ENCODE measurements around the gene POLG2. TPM values are rescaled to one million over a fixed set of nuclear protein-coding genes. Genes with fewer than 3 reads are reported as not detected.

The POLG2 gene
- total and polyA plus RNA-seq, 2 of the 8 experiments (the other 6 are each of a cell fraction or from before 2014, with no cell fraction given), result 9.7 to 34.3 TPM

DNA sequence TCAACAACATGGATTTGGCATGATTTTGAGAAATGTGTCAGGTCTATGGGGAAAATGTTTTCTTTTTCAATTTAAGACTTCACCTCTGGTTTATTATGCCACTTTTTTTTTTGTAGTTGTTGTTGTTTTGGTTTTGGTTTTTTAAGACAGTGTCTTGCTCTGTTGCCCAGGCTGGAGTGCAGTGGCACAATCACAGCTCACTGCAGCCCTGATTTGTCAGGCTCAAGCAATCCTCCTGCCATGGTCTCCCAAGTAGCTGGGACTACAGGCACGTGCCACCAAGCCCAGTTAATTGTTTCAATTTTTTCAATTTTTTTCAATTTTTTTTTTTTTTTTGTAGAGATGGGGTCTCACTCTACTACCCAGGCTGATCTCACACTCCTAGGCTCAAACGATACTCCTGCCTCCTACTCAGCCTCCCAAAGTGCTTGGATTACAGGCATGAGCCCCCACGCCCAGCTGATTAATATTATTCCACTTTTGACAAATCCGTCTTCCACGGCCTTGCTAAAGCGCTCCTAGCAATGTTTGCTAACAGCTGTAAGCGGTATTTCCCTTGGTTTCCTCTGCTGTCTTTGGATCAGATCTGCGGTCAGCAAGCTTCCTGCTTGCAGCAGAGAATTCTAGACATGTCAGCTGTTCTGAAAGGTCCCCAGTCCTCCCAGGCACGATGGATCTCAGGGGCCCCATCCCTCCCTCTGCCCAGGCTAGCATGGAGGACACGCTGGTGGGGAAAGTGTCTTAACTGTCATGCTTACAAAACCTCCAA is 54.9 kb downstream of the POLG2 start:
- Histone ChIP-seq H3K36me3 (ENCODE audit: control insufficient read depth in 2 of 4, insufficient read depth in 4 of 4, low read length in 3 of 4) (no peaks in the 10 kb centered on the region), H3K23me2 (ENCODE audit: low read depth, low read length) (no peaks in the 10 kb centered on the region), H2BK12ac (ENCODE audit: low read depth, low read length) (no peak overlapping the region), H3K4ac (replicated peaks; ENCODE audit: insufficient read length, low read depth, low read length) (no peak overlapping the region), H3K18ac (ENCODE audit: extremely low read depth, low read length) (no peak overlapping the region), H3K9me3 (ENCODE audit: insufficient read depth in 2 of 2, low read depth in 1 of 2, low read length in 1 of 2) (peaks cover 21 to 29% of the 10 kb centered on the region in 2 experiments), H4K5ac (ENCODE audit: insufficient read length, low read depth, low read length) (no peak overlapping the region), H4K8ac (ENCODE audit: extremely low read depth, insufficient read depth, low read length) (no peak overlapping the region; the same call in 1 of the 2 replicates), H3K9ac (replicated peaks in 1 of 4; ENCODE audit: extremely low read depth in 1 of 4, low read depth in 3 of 4, low read length in 3 of 4) (no peak overlapping the region), H2AFZ (ENCODE audit: low read length) (no peak overlapping the region), H2BK15ac (ENCODE audit: low read length) (no peak overlapping the region), H3K27me3 (replicated peaks in 1 of 4; ENCODE audit: control insufficient read depth in 3 of 4, extremely low read depth in 1 of 4, insufficient read depth in 3 of 4, low read length in 3 of 4) (no peaks in the 10 kb centered on the region), H2BK120ac (replicated peaks; ENCODE audit: low read depth, low read length) (no peak overlapping the region), H3K4me1 (replicated peaks in 1 of 4; ENCODE audit: control insufficient read depth in 3 of 4, insufficient read depth in 4 of 4, low read length in 3 of 4) (no peaks in the 10 kb centered on the region), H3K79me2 (ENCODE audit: control insufficient read depth in 1 of 2, insufficient read depth in 2 of 2, low read length in 2 of 2) (no peaks in the 10 kb centered on the region), H4K91ac (replicated peaks; ENCODE audit: insufficient read length, low read length) (no peak overlapping the region), H3K56ac (replicated peaks; ENCODE audit: insufficient read length, low read depth, low read length) (no peak overlapping the region), H2BK20ac (ENCODE audit: low read length) (no peak overlapping the region), H3K4me3 (ENCODE audit: extremely low read depth in 1 of 4, insufficient read depth in 2 of 4, low read depth in 3 of 4, low read length in 4 of 4) (no peak overlapping the region), H3K4me2 (ENCODE audit: insufficient read depth in 1 of 2, low read depth in 2 of 2, low read length in 2 of 2) (no peak overlapping the region), H4K20me1 (replicated peaks in 1 of 2; ENCODE audit: control insufficient read depth in 1 of 2, insufficient read depth in 2 of 2, low read length in 2 of 2) (no peaks in the 10 kb centered on the region), H2AK5ac (ENCODE audit: low read depth, low read length) (no peak overlapping the region), H2BK5ac (ENCODE audit: low read depth, low read length) (no peak overlapping the region), H3K79me1 (ENCODE audit: low read depth, low read length) (no peaks in the 10 kb centered on the region), H3K27ac (ENCODE audit: low read depth, low read length) (no peak overlapping the region), H3K23ac (ENCODE audit: insufficient read length) (no peak overlapping the region), H3K14ac (ENCODE audit: insufficient read length) (no peak overlapping the region)
- ChIA-PET POLR2A (ENCODE audit: partially characterized antibody) (interaction anchor here (1.0 kb wide), 1 partner anchor 63 kb away, joined by 3 read pairs; no protein-coding TSS in a partner anchor), CTCF (ENCODE audit: partially characterized antibody) (interaction anchor here (0.6 to 2.6 kb wide), 2 partner anchors 22 to 587 kb away, joined by 3 to 9 read pairs; no protein-coding TSS in a partner anchor)
- FAIRE-seq, result no peak
- 89% methylated on average over 10 of the region's 10 CpGs; no CpG with 5 or more reads in 1 of the 2 experiments for WGBS, 2 experiments (ENCODE audit: extremely low coverage in 1 of 2, insufficient coverage in 1 of 2, insufficient read length in 1 of 2, insufficient replicate concordance in 2 of 2, low coverage in 1 of 2, low lambda C conversion rate in 2 of 2, missing lambda C conversion rate in 1 of 2)
- DNase-seq (ENCODE audit: low read depth in 1 of 2, low spot score in 2 of 2), result no peak
- TF ChIP-seq SP1 (IDR thresholded peaks at IDR 0.05; ENCODE audit: low read depth, low read length), result no peak
- no peak for TF ChIP-seq TAF1 (IDR thresholded peaks at IDR 0.05; ENCODE audit: low read depth, low read length)
- no peak for TF ChIP-seq ASH2L (IDR thresholded peaks at IDR 0.05; ENCODE audit: low read length)
- no peak for TF ChIP-seq NANOG (IDR thresholded peaks at IDR 0.05; ENCODE audit: insufficient read depth, low read depth, low read length, poor library complexity, severe bottlenecking)
- TF ChIP-seq TAF7 (optimal IDR thresholded peaks at IDR 0.05; ENCODE audit: borderline replicate concordance, low read depth, low read length), result no peak
- no peak for TF ChIP-seq TCF12 (IDR thresholded peaks at IDR 0.05; ENCODE audit: low read depth, low read length)
- TF ChIP-seq CEBPB (IDR thresholded peaks at IDR 0.05; ENCODE audit: low read depth, low read length), result no peak
- TF ChIP-seq, protein P1, sequence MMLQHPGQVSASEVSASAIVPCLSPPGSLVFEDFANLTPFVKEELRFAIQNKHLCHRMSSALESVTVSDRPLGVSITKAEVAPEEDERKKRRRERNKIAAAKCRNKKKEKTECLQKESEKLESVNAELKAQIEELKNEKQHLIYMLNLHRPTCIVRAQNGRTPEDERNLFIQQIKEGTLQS (IDR thresholded peaks at IDR 0.05; ENCODE audit: insufficient read depth, low read depth, low read length), result no peak
- no peak for TF ChIP-seq KDM4A (IDR thresholded peaks at IDR 0.05; ENCODE audit: low read depth, low read length, severe bottlenecking)
- TF ChIP-seq SP2 (IDR thresholded peaks at IDR 0.05; ENCODE audit: low read length), result no peak
- no peak for TF ChIP-seq RNF2 (IDR thresholded peaks at IDR 0.05; ENCODE audit: borderline replicate concordance, low read depth, low read length, missing control alignments, poor library complexity, severe bottlenecking)
- TF ChIP-seq SIX5 (IDR thresholded peaks at IDR 0.05; ENCODE audit: low read depth, low read length), result no peak
- no peak for TF ChIP-seq TBP (IDR thresholded peaks at IDR 0.05; ENCODE audit: low read depth, low read length)
